Hematopoietic multipotent progenitor cell treated with erythropoietin and hydrocortisone succinate and interleukin-3 and kit ligand, for 6 days (in vitro differentiated cells): Measurements from ENCODE around the gene DYNLT3.

Experiments used
- DNase-seq: peaks from one replicate; pipeline ENCODE4 v3.0.0-alpha.2; 2015

Gene DYNLT3, protein sequence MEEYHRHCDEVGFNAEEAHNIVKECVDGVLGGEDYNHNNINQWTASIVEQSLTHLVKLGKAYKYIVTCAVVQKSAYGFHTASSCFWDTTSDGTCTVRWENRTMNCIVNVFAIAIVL

GRCh38 chrX:37846934-37847732 is at the start of gene DYNLT3:
TSS of gene DYNLT3 (minus strand) at chrX:37847571. CDS start at chrX:37847510, 61 bp downstream.
- peak; percentile 84 for DNase-seq

GRCh38 chrX:37896511-37896890 is 49.1 kb upstream of the DYNLT3 start:
- no peak for DNase-seq

DNA sequence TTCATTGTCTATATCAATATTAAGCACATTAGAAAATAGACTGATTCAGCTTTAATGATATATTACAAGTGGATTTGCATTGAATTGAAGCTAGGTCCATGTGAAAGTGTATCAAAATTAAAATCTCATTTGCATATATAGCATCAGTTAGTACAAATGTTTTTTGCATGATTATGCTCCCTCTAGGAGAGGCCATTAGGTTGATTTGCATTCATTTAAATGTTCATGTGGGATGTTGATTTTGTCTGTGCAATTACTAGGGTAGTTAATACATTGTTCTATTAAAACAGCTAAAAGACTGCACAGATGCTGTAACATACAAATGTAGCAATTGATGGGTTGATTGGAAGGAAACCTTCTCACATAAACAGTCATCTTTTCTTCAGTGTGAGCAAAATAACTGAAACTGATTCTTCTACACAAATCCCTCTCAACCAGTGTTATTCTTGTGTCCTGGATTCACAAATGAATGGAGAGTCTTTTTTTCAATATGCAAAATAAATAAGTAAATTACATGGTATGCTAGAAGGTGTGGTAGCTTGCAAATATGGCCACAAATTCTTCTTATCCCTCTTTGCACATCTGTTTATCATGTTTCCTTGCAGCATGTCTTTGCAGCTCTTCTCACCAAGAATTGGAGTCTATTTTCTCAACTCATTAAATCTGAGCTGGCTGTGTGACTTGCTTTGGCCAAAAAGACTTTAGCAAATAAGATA is 48.6 kb upstream of the DYNLT3 start:
- no peak for DNase-seq

- DNase-seq, result no peak
These were observed 47.4 kb upstream of the DYNLT3 start for GRCh38 chrX:37894725-37895124.

GRCh38 chrX:37888010-37888409 is 40.6 kb upstream of the DYNLT3 start:
- no peak for DNase-seq

DNA sequence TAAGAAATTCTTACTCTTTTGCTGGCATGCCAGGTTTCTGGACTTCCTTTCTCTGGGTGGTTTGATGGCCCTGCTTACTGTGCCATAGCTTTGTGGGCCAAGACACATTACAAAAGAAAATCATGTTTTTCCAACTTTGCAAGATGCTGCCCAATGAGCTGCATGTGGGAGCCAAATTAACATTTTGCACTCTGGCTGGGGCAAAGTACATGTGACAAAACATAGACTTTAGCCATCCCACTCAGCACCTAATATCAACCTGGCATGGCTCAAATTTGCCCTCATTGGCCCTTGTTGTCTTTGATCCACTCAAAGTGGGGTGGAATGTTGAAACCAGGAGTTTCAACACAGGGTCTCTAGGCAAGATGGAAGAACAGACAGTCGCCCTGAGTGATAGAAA is 40.0 kb upstream of the DYNLT3 start:
- no peak for DNase-seq

DNA sequence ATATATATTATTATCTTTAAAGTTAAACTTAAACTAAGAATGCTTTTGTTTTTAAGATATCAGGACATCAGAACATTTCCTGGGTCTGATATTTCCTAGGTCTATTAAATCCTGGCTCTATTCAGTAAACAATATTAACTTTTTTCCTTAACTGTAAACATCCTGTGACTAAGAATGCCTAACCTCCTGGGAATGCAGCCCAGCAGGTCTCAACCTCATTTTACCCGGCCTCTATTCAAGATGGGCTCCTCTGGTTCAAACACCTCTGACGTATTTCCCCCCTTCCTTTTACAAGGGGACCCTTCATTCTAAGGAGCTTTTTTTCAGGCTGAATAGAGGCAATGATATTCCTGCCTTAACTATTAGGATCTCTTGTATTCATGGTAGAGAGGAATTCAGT is 35.8 kb upstream of the DYNLT3 start:
- no peak for DNase-seq

GRCh38 chrX:37879692-37880091 is 32.3 kb upstream of the DYNLT3 start:
- no peak for DNase-seq

DNA sequence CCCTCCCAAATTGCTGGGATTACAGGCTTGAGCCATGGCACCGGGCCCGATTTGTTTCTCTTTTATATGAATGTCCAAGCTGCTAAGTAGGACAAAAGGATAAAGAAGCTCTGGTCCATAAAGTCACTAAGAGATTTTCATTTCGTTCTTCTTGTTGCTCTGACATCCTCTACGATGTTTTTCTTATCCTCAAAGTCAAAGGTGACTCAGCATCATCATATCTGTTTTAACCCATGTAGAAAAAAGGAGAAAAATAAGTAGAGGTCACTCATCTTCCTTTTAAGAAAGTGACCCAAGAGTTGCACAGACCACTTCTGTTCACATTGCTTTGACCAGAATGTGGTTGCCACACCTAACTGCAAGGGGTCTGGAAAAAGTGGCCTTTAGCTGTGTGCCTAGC is 29.3 kb upstream of the DYNLT3 start:
- DNase-seq, result no peak

DNA sequence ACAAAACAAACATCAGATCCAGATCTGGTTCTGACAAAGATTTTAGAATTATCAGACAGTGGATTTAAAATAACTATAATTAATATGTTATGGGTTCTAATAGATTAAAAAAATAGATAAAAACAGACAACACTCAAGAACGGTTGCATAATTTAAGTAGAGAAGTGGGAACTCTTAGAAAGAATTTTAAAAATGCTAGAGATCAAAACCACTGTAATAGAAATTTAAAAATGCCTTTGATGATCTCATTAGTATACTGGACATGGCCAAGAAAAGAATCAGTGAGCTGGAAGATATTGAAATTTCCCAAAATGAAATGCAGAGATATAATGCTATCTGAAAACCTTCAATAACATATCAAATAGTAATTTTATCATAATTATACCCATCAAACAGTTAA is 28.3 kb upstream of the DYNLT3 start:
- no peak for DNase-seq

DNA sequence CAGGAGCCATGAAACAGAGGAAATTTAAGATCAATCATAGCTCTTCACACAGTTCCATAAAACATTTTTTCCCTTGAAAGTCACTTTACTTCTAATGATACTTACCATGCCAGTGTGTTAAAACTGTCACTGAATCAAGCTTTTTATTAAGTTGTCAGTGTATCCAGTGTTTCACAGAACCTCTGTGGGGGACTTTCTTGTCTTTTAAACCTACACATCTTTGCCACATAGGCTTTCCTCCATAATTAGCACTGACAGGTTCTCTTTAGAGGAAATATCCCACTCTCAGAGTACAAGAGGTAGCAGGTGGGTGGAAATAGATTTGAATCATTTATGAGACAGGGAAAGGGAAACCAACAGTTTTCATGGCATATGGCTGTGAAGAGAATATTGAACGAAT is 25.8 kb upstream of the DYNLT3 start:
- no peak for DNase-seq

GRCh38 chrX:37872303-37872655 is 24.9 kb upstream of the DYNLT3 start:
- DNase-seq, result no peak

DNA sequence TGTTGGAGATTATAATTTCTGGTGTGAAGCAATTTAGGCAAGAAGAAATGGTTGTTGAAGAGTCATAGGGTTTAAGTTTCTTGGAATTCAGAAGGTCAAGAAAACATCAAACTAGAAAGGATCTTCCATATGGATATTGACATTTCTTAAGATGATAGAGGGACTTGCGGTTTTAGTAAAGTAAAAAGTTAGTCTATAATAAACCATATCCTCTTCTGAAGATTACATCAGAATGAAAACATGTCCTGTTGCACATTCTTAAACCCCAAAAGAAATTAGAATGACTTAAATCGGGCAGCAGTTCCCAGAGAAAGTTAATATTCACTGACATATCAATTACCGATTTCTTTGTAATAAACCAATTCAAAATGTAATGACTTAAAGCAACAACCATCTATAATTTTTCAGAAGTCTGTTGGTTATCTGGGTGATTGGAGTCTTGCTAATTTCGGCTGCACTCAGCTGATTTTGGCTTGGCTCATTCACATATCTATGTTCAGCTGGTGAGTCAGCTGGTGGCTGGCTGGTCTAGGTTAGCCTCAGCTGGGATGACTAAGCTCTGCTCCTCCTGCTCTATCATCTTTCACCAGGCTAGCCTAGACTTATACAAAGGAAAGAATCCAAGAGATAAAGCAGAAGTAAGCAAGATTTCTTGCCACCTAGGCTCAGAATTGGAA is 24.4 kb upstream of the DYNLT3 start:
- DNase-seq, result peak; percentile 42

GRCh38 chrX:37867536-37868153 is 20.3 kb upstream of the DYNLT3 start:
- DNase-seq, result no peak

DNA sequence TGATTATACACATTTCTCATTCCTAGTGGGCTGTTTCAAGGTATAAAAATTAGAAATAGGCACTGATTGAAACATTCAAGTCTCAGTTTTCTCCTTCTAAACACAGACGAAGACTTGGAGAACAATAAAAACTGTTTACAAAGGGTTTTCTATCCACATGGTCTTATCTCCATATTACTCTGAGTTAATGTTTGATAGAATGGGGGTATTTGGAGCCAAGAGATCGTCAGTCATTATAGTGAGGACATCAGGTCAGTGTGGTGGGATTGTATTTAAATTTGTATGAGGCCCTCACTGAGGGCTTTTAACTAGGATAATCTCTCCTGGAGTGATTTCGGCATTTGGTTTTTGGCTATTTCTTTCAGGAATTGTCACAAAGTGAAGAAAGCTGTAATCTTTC is 16.4 kb upstream of the DYNLT3 start:
- DNase-seq, result no peak

DNA sequence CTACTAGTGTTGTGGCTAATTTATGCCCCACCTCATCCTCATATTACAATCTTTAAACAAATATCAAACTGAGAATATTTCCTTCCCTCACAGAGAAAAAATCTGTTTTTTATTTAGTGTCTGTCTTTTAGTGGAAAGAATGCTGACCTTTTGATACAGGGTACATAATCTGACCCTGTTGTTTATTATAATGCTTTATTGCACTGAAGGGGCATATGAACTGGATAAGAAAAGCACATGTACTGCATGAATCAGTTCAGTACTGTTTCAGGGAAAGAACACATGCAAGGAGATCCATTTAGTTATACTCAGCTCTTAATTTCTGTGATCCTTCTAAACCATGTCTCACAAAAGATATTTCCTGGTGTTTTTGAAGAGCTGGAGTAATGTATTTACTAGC is 15.5 kb upstream of the DYNLT3 start:
- no peak for DNase-seq

DNA sequence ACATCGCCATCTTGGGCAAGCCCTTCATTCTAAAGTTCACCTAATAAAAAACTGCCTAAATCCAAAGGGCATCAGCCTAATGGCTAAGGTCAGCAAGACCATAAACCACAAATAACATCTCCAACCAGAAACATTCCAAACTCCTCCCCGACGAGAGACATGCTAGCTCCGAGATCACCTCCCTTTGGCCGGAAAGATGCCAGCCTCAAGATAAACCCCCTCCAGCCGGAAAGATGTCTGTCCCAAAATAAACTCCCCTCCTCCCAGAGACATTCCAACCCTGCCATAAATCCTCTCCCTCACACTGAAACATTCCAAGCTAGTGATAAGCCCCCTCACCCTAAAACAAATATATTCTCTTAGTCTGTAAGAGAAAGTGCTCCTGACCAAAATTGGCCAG is 13.3 kb upstream of the DYNLT3 start:
- DNase-seq, result no peak

GRCh38 chrX:37854748-37855147 is 7.4 kb upstream of the DYNLT3 start:
- DNase-seq, result no peak

GRCh38 chrX:37854148-37854547 is 6.8 kb upstream of the DYNLT3 start:
- DNase-seq, result no peak

DNA sequence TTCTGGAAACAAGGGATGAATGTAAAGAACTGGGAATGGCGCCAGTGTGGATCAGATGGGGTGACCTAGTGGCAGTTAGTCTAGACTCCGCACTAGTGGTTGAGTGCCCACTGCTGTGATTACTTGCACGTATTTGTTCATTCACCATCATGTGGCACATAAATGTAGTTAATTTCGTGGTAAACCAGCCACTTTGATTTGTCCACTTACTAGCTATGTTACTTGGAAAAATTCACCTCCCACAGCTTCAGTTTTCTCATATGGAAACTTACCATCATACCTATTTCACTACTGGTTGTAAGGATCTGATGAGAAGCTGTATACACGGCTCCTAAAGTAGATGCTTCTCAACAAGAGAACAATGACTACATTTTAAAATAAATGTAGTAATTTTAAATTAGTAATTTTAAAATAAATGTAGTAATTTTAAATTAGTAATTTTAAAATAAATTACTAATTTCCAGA is 394 bp upstream of the DYNLT3 start:
- DNase-seq, result no peak

GRCh38 chrX:37846558-37846933 is 825 bp downstream of the DYNLT3 start:
- DNase-seq, result no peak

DNA sequence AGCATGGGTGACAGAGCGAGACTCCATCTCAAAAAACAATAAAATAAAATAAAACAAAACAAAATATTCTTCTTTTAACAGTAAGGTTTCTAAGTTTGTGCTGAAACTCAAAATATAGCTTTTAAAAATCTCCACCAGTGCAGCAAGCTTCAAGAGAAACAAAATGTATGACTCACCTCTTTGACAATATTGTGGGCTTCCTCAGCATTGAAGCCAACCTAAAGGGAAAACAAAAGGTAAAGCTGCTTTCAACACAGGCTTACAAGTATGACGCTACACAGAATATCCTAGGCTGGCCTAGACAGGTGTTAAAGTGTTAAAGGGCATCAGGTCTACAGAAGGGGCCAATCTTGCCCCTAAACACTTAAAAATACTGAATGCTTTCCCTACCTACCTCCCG is 1.2 kb downstream of the DYNLT3 start:
- no peak for DNase-seq

GRCh38 chrX:37844622-37845021 is 2.7 kb downstream of the DYNLT3 start:
- DNase-seq, result no peak
